MM.1S (cell line): ENCODE measurements around the gene DNAH11.

Experiments used
- EZH2 ChIP-seq: fragments of 300-600 bp; sonication (generic); optimal IDR thresholded peaks from 2 replicates; pipeline ENCODE3; 2017; ENCODE audit warnings: low read depth, mild to moderate bottlenecking, antibody characterized with exemption, low read length, mixed read lengths
- EZH2phosphoT487 ChIP-seq: fragments of 300-600 bp; sonication (generic); IDR thresholded peaks from 2 replicates; pipeline ENCODE4 v1.6.1; 2018; ENCODE audit warnings: antibody characterized with exemption, low read length
- TF ChIP-seq, protein P1 (sequence below): fragments of 300-600 bp; sonication (generic); IDR thresholded peaks from 2 replicates; pipeline ENCODE4 v1.5.1; 2016; ENCODE audit warnings: antibody characterized with exemption, low read length, mixed read lengths

DNA sequence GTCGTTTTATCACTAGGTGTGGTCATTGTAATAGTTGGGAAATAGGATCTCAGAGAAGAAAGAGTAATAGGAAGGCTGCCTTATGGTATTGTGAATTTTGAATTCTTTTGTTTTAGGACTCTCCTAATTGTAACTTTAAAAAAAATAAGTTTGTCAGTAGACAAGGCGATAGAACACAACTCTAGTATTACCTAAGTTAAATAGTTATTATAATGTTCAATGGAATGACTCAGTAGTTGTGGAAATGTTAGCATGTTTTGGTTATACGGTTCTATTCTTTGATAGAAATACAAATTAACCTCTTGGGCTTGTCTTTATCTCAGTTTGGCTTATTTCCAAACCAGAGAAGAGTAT, 1.4 kb downstream of the DNAH11 start:
- TF ChIP-seq, protein P1, sequence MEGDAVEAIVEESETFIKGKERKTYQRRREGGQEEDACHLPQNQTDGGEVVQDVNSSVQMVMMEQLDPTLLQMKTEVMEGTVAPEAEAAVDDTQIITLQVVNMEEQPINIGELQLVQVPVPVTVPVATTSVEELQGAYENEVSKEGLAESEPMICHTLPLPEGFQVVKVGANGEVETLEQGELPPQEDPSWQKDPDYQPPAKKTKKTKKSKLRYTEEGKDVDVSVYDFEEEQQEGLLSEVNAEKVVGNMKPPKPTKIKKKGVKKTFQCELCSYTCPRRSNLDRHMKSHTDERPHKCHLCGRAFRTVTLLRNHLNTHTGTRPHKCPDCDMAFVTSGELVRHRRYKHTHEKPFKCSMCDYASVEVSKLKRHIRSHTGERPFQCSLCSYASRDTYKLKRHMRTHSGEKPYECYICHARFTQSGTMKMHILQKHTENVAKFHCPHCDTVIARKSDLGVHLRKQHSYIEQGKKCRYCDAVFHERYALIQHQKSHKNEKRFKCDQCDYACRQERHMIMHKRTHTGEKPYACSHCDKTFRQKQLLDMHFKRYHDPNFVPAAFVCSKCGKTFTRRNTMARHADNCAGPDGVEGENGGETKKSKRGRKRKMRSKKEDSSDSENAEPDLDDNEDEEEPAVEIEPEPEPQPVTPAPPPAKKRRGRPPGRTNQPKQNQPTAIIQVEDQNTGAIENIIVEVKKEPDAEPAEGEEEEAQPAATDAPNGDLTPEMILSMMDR = no peak
- TF ChIP-seq EZH2 (no peak), EZH2phosphoT487 (no peak)
